AML-193 (cell line): ENCODE measurements around the gene HOXD4.

Experiments
- DNase-seq, 2 experiments: peaks; one replicate each; lab custom pipeline; 2025; lab: John Stamatoyannopoulos, UW

The HOXD4 gene

GRCh38 chr2:176170602-176171305, 19.4 kb downstream of the HOXD4 start:
- no peak for DNase-seq

- DNase-seq: no peak
These were observed 20.1 kb downstream of the HOXD4 start for GRCh38 chr2:176171351-176172006.

DNA sequence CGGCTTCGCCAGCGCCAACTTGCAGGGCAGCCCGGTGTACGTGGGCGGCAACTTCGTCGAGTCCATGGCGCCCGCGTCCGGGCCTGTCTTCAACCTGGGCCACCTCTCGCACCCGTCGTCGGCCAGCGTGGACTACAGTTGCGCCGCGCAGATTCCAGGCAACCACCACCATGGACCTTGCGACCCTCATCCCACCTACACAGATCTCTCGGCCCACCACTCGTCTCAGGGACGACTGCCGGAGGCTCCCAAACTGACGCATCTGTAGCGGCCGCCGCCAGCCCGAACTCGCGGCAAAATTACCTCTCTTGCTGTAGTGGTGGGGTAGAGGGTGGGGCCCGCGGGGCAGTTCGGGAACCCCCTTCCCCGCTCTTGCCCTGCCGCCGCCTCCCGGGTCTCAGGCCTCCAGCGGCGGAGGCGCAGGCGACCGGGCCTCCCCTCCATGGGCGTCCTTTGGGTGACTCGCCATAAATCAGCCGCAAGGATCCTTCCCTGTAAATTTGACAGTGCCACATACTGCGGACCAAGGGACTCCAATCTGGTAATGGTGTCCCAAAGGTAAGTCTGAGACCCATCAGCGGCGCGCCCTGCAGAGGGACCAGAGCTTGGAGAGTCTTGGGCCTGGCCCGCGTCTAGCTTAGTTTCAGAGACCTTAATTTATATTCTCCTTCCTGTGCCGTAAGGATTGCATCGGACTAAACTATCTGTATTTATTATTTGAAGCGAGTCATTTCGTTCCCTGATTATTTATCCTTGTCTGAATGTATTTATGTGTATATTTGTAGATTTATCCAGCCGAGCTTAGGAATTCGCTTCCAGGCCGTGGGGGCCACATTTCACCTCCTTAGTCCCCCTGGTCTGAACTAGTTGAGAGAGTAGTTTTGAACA, 20.9 kb downstream of the HOXD4 start:
- DNase-seq: no peak

DNA sequence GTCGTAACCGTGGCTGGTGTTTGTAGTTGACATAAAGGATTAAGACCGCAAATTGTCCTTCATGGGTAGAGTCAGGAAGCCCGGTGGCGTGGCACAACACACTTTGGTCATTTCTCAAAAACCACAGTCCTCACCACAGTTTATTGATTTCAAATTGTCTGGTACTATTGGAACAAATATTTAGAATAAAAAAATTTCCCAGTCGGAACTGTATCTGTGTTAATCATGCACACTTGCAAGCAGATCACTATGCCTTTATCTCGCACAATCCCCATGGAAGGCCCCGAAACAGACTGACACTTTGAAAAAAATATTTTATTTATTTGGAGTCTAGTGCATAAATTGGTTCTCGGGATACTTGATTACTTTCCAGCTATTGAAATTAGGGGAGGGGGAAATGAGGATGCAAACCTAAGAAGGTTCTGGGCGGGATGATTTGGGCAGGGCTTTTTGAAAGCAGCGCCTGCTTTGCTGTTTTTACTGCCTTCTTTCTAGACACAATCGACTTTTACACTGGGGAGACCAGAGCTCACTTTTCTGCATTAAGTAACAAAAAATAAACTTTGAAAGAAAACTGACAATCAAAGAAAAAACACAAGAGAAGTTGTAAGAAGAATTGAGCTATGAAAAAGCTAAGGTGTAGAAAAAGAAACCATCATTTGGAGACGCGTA, 21.7 kb downstream of the HOXD4 start:
- no peak for DNase-seq

- no peak for DNase-seq
These were observed 22.4 kb downstream of the HOXD4 start for GRCh38 chr2:176173567-176174381.

- DNase-seq: no peak
These were observed 23.1 kb downstream of the HOXD4 start for GRCh38 chr2:176174382-176174823.

GRCh38 chr2:176174824-176175708, 23.7 kb downstream of the HOXD4 start:
- DNase-seq: no peak

- DNase-seq: no peak
These were observed 24.6 kb downstream of the HOXD4 start for GRCh38 chr2:176175709-176176607.

DNA sequence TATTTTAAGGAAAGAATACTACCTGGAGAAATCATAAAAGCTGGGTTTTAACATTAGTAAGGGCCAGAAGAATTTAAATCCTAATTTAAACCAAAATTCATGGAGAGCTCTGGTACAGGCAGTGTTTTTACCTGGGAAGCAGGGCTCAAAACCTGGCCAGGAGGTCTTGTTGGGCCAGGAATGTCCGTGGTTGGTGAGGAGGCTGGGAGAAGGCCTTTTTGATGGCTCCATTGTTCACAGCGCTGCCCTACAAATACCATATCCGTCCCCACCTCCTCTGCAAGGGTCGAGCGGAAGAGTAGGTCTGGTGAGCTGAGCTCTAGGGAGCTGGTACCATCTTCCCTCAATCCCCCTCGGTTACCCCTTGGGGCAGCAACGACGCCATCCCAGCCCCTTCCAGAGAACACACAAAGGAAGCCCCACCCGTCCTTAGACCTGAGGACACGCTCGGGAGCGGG, 26.3 kb downstream of the HOXD4 start:
- DNase-seq: no peak

GRCh38 chr2:176178038-176178756, 26.8 kb downstream of the HOXD4 start:
- DNase-seq: no peak

DNA sequence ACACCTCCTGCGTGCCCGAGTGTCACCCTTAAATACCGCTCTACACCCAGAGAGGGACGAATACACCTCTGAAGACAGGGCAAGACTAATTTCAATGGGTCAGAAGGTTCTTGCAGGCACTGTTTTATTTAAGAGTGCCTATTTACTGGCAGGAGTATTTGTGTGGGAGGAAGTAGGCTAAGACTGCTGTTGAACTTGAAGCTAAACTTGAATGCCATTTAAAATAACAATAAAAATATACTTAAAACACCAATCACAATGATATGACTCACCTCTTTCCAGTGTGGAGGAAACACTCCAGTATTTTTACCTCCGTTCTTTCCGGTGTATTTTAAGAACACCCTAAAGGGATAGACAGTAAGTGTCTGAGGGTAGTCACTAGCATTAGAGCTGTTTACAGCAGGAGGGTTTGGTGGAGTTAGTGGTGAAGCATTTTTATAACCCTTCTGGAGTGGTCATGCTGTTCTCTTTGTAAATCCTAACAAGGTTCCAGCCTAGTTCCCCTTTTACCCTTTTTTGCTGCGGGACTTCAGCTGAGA, 27.5 kb downstream of the HOXD4 start:
- DNase-seq: no peak

- no peak for DNase-seq
These were observed 30.2 kb downstream of the HOXD4 start for GRCh38 chr2:176181551-176181950.

GRCh38 chr2:176182671-176183070, 31.3 kb downstream of the HOXD4 start:
- DNase-seq: no peak

- no peak for DNase-seq
These were observed 33.4 kb downstream of the HOXD4 start for GRCh38 chr2:176184749-176185148.

GRCh38 chr2:176186024-176186423, 34.7 kb downstream of the HOXD4 start:
- no peak for DNase-seq

- no peak for DNase-seq
These were observed 36.0 kb downstream of the HOXD4 start for GRCh38 chr2:176187200-176187898.
